MG63 (cell line): ENCODE measurements around the gene HAGHL. TPM values are rescaled to one million over a fixed set of nuclear protein-coding genes. Genes with fewer than 3 reads are reported as not detected.
A peak's percentile ranks its signal among the peaks of the same experiment; 100 is the strongest.

Experiments used
- DNase-seq: peaks from one replicate; pipeline ENCODE4 v3.0.0-alpha.2; 2020
- H3K27me3 ChIP-seq: fragments of 250-450 bp; sonication (Bioruptor Pico); 2 replicates; pipeline ENCODE4 v1.5.1; 2020; ENCODE audit warnings: mild to moderate bottlenecking, moderate library complexity
- H3K36me3 ChIP-seq: fragments of 250-450 bp; sonication (Bioruptor Pico); 2 replicates; pipeline ENCODE4 v1.5.1; 2020; ENCODE audit warnings: mild to moderate bottlenecking, moderate library complexity
- H3K4me3 ChIP-seq: fragments of 250-450 bp; sonication (Bioruptor Pico); 2 replicates; pipeline ENCODE4 v1.5.1; 2020; ENCODE audit warnings: mild to moderate bottlenecking, moderate library complexity
- H3K9me3 ChIP-seq: fragments of 250-450 bp; sonication (Bioruptor Pico); 2 replicates; pipeline ENCODE4 v1.5.1; 2020; ENCODE audit warnings: mild to moderate bottlenecking, moderate library complexity
- total RNA-seq: library from RNA; depleted of rRNA; stranded (reverse); fragments of >200 nt; shearing (Covaris generic); gene quantifications from 2 replicates; pipeline ENCODE4 v1.2.3, GENCODE V29; 2014; ENCODE audit warnings: low replicate concordance

Gene HAGHL
- total RNA-seq, 1 experiment from 2014 or later = 9.4 TPM

DNA sequence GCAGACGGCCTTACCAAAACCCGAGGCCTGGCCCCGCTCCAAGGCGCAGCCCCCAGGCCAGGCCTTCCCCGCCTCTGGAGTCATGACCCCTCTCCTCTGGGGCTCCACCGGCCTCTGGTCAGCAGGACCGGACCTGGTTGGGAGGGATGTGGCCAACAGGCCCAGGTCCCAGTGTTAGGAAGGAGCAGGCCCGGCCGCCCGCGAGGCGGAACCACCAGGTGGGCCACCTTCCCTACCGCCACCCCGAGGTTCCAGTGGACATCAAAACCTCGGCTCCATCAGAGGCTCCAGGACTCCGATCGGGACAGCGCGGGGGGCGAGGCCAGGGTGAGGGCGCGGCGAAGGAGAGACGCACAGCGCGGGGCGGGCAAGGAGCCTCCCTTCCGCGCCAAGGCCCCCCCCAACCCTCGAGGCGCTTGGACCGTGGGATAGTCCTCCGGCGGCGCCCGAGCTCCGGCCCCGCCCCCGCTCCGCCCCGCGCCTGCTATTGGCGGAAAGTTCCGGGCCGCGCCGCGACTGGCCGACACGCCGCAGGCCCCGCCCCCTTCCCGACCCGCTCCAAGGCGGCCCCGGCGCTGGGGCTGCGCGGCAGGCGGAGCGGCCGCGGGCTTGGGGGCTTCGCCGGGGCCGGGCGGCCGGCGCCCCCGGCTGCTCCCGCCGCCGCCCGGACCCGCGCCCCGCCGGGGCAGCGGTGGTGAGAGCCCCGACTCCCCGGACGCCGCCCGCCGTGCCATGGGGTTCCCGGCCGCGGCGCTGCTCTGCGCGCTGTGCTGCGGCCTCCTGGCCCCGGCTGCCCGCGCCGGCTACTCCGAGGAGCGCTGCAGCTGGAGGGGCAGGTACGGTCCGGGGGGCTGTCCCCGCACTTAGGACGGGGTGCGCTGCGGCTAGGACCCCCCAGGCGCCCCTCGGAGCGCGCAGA, 12.1 kb upstream of the HAGHL start, which contains the start of gene METRN:
METRN (plus strand) TSS at position 561 of the 919 bp plus-strand sequence; CDS start at position 733, 172 bp downstream.
- Histone ChIP-seq H3K27me3 (peaks cover 16% of the 10 kb centered on the region), H3K4me3 (peak within 1 kb of the TSS; percentile 48), H3K36me3 (no peaks in the 10 kb centered on the region), H3K9me3 (no peaks in the 10 kb centered on the region)
- DNase-seq = peak; percentile 92

DNA sequence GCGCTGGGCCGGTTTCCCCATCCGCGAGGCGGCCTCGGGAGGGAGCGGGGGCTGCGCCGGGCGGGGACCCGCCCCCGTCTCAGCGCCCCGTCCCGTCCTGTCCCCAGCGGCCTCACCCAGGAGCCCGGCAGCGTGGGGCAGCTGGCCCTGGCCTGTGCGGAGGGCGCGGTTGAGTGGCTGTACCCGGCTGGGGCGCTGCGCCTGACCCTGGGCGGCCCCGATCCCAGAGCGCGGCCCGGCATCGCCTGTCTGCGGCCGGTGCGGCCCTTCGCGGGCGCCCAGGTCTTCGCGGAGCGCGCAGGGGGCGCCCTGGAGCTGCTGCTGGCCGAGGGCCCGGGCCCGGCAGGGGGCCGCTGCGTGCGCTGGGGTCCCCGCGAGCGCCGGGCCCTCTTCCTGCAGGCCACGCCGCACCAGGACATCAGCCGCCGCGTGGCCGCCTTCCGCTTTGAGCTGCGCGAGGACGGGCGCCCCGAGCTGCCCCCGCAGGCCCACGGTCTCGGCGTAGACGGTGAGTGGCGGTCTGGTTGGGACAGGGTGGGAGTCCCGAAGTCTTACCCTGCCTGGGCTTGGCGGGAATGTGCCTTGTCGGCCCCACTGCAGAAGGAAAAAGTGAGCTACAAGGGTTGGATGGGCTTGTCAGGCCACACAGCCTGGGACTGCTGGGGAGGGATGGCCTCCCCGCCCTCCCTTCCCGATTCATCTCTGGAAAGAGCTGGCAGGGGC, 11.3 kb upstream of the HAGHL start:
- Histone ChIP-seq H3K4me3 (peak overlapping the region; percentile 48), H3K36me3 (no peaks in the 10 kb centered on the region), H3K27me3 (peaks cover 7% of the 10 kb centered on the region), H3K9me3 (no peaks in the 10 kb centered on the region)
- no peak for DNase-seq

DNA sequence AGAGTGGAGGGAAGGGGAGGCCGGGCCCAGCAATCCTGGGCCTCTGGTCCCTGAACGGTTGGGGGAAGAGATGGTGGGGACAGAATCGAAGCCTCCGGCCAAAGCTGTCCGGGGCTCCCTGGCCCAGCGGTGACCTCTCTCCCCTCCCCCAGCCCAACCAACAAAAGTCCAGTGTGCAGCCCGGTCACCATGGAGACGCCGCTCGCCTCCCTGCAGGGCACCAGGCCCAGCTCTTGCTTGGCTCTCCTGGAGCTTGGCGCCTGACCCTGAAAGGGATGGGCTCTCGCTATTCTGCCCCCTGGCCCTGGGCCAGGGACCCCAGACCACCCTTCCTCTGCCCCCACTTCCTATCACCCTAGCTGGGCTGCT, 10.7 kb upstream of the HAGHL start:
- no peaks in the 10 kb centered on the region for H3K36me3 ChIP-seq
- DNase-seq = peak; percentile 55

DNA sequence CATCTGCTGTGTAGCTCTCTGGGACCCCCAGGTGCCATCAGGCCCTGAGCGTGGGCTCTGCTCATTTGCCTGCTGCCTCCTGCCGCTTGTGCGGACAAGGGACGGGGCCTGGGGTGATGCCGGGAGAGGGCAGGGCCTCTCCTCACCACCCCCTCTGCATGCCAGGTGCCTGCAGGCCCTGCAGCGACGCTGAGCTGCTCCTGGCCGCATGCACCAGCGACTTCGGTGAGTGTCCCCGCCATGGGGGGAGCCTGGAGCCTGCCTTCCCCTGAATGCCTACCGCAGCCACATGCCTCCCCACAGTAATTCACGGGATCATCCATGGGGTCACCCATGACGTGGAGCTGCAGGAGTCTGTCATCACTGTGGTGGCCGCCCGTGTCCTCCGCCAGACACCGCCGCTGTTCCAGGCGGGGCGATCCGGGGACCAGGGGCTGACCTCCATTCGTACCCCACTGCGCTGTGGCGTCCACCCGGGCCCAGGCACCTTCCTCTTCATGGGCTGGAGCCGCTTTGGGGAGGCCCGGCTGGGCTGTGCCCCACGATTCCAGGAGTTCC, 10.1 kb upstream of the HAGHL start:
- no peak overlapping the region for H3K4me3 ChIP-seq
- no peaks in the 10 kb centered on the region; the same call in 1 of the 2 replicates for H3K36me3 ChIP-seq
- H3K27me3 ChIP-seq = no peaks in the 10 kb centered on the region
- no peak for DNase-seq
- H3K9me3 ChIP-seq = no peaks in the 10 kb centered on the region

More for the DNA sequence above, 10.7 kb upstream of the HAGHL start:
- peaks cover 3% of the 10 kb centered on the region for H3K27me3 ChIP-seq
- H3K9me3 ChIP-seq = no peaks in the 10 kb centered on the region
- peak overlapping the region; percentile 19 for H3K4me3 ChIP-seq

DNA sequence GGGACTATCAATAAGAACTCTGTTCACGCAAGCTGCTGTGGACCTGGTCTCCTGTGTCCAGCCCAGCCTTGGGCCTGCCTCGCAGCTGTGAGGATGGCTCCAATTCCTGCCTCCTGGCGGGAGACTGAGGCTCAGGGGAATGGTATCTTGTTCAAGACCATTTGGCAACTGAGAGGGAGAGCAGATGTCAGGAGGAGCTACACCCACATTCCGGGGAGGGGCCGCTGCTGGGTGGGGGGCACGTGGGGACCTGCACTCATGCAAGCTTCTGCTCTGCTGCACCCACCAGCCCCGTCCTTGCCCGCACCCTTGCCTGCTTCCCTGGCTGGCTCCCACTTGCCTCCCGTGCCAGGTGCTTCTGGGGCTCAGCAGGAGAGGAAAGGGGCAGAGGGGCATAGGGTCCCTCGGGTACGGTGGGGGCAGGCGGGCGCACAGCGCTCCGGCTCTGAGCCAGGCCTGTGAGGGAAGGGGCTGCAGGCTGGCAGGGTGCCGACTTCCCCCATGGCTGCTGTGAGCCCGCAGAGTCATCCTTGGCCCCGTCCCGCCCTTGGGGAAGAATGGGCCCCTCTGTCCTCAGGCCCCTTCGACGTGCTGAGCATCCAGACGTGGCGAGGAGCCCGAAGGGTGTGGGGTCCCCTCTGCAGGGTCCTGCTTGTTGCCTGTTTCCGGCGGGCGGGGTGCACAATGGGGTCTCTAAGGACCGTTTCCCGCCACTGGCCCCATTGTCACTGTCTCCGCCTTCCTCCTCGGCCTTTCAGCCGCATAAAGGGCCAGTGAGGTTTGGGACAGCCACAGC, 9.3 kb upstream of the HAGHL start:
- Histone ChIP-seq H3K27me3 (no peaks in the 10 kb centered on the region), H3K9me3 (no peaks in the 10 kb centered on the region), H3K36me3 (peaks cover under 1% of the 10 kb centered on the region; the same call in 1 of the 2 replicates), H3K4me3 (no peak overlapping the region)
- no peak for DNase-seq

DNA sequence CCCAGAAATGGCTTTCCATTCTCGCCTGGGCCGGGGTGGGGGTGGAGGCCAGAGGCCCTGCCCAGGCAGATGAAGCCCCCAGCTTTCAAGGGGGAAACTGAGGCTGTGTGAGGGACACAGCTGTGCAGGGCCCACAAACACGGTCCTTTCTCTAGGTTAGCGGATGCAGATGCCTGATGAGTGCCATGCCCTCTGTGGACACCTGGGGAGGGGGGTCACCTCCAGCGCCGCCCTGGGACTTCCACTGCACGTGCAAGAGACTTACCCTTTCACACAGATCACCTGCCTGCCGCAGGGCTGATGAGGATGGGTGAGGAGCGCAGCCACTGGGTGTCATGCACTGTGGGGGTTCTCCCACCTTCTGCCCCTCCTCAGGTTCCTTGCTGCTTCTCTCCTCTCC, 8.5 kb upstream of the HAGHL start:
- Histone ChIP-seq H3K27me3 (no peaks in the 10 kb centered on the region), H3K9me3 (no peaks in the 10 kb centered on the region), H3K4me3 (no peak overlapping the region), H3K36me3 (peaks cover 4% of the 10 kb centered on the region; the same call in 1 of the 2 replicates)
- no peak for DNase-seq

DNA sequence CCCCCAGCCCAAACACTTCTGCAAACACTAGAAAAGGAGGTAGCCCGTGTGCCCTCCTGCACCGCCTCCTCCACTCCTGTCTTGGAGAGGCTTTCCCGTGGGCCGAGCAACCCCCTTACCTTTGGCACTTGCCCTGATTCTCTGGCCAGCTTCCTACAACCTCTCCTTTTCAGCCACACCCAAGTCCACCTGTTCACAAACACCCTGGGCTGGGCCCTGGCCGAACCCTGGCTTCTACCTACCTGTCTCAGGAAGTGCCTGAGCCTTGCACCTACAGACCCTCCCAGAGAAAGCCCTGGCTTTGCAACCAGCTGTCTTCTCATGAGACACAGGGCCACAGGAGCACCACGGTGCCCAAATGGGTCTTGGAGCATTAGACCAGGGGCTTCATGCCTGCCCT, 8.0 kb upstream of the HAGHL start:
- Histone ChIP-seq H3K27me3 (no peaks in the 10 kb centered on the region), H3K4me3 (no peak overlapping the region), H3K9me3 (no peaks in the 10 kb centered on the region), H3K36me3 (peaks cover 4% of the 10 kb centered on the region; the same call in 1 of the 2 replicates)
- DNase-seq = no peak

DNA sequence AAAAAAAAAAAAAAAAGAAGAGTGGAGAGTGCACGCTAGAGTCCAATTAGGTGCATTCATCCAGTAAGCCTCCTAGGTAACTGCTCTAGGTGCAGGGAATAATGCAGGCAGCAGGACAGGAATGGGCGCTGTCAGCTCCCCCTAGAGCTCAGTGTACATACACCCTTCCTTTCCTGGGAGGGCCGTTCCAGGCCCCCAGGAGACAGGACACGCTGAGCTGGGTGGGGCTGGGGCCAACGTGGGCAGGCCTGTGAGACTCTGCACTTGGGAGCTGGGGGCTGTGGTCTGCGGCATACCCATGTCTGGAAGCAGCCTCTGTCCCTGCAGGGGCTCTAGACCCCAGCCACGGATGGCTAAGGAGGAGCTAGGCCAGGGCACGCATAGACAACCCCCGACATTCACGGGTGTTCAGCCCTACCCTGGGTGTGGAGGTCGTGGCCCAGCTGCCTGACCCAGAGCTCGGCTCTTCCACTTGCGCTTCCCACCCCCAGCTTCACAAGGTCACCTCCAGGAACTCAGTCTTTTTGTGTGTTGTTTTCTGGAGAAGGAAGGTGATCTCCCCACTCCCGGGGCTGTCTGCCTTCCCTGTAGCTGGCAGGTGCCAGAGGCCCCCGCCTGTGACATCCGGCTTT, 7.0 kb upstream of the HAGHL start:
- Histone ChIP-seq H3K4me3 (peak overlapping the region; percentile 99), H3K27me3 (no peaks in the 10 kb centered on the region), H3K9me3 (no peaks in the 10 kb centered on the region), H3K36me3 (peaks cover 4% of the 10 kb centered on the region; the same call in 1 of the 2 replicates)
- peak; percentile 43 for DNase-seq

DNA sequence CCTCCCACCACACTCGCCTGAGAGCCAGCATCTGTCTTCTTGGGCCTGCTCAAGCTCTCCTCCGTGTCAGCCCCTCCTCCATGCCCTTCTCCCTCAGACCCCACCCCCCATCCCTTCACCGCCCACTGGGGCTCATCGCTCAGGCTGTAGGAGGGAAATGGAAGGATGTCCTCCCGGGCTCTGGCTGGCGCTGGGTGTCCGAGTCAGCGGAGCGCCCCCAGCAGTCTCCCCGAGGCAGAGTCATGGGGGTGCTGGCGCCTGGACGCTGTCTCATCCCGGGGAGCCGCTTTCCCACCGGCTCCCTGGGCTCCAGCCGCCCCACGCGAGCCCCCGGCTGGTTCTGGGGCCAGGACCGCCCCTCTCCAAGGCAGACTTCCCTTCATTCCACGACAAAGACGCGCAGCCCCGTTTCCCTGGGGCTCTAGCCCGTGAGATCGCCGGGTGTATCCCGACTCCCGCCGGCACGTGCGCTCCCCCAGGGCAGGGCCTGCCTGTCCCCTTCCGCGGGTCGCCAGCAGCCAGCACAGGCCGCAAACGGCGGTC, 6.4 kb upstream of the HAGHL start:
- H3K27me3 ChIP-seq = no peaks in the 10 kb centered on the region
- H3K4me3 ChIP-seq = peak overlapping the region; percentile 99
- peaks cover 4% of the 10 kb centered on the region; the same call in 1 of the 2 replicates for H3K36me3 ChIP-seq
- DNase-seq = peak; percentile 72
- H3K9me3 ChIP-seq = no peaks in the 10 kb centered on the region

DNA sequence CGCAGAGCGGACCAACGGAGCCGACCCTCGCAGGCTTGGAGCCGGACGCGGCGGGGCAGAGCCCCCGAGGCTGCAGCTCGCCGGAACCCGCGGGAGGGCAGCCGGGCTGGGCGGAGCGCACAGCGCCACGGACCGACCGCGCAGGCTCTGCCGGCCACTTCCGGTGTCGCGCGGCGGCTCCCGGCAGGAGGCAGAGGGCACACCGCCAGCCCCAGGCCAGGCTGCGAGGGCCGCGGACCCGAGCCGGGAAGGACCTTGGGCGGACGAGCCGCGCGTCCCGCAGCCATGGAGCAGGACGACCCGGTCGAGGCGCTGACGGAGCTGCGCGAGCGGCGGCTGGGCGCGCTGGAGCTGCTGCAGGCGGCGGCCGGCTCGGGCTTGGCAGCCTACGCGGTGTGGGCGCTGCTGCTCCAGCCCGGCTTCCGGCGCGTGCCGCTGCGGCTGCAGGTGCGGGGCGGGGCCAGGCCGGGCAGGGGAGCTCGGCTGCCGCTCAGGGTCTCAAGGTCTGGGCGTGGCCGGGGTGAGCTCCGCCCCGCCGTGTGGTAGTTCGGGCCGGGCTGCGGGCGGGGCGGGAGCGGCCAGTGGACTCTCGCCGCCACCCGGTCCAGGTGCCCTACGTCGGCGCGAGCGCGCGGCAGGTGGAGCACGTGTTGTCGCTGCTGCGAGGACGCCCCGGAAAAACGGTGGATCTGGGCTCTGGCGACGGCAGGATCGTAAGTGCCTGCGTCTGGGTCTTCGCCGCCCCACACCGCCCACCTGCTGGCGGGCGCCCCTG, 5.7 kb upstream of the HAGHL start, which contains the start of gene ANTKMT:
ANTKMT (plus strand) TSS at position 157 of the 775 bp plus-strand sequence; CDS start at position 286, 129 bp downstream.
- DNase-seq = peak; percentile 84
- no peaks in the 10 kb centered on the region; the same call in 1 of the 2 replicates for H3K27me3 ChIP-seq

DNA sequence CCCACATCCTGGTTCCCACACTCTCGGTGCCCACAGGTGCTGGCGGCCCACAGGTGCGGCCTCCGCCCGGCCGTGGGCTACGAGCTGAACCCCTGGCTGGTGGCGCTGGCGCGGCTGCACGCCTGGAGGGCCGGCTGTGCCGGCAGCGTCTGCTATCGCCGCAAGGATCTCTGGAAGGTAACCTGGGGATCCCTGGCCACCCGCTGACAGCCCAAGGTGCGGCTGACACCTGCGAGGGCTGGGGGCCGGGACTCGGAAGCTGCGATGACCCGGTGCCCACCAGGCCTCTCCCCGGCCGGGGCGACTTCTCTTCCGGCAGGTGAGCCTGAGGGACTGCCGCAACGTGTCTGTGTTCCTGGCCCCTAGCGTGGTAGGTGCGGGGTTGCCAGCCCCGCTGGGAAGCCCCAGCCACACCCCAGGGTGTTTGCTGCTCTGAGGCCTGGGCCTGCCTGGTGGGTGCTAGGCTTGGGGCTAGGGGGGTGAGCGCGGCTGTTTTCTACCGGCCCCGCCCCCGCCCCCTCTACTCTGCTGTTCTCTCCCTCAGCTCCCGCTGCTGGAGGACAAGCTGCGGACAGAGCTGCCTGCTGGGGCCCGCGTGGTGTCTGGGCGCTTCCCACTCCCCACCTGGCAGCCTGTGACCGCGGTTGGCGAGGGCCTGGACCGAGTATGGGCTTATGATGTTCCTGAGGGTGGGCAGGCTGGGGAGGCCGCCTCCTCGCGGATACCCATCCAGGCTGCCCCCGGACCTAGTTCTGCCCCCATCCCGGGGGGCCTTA, 5.0 kb upstream of the HAGHL start:
- Histone ChIP-seq H3K4me3 (peak overlapping the region; percentile 99), H3K36me3 (peaks cover 4% of the 10 kb centered on the region; the same call in 1 of the 2 replicates), H3K27me3 (peaks cover 2% of the 10 kb centered on the region; the same call in 1 of the 2 replicates), H3K9me3 (no peaks in the 10 kb centered on the region)
- no peak for DNase-seq

More for the DNA sequence above, 5.7 kb upstream of the HAGHL start, which contains the start of gene ANTKMT:
- Histone ChIP-seq H3K36me3 (peaks cover 4% of the 10 kb centered on the region; the same call in 1 of the 2 replicates), H3K9me3 (no peaks in the 10 kb centered on the region), H3K4me3 (peak within 1 kb of the TSS; percentile 99)

DNA sequence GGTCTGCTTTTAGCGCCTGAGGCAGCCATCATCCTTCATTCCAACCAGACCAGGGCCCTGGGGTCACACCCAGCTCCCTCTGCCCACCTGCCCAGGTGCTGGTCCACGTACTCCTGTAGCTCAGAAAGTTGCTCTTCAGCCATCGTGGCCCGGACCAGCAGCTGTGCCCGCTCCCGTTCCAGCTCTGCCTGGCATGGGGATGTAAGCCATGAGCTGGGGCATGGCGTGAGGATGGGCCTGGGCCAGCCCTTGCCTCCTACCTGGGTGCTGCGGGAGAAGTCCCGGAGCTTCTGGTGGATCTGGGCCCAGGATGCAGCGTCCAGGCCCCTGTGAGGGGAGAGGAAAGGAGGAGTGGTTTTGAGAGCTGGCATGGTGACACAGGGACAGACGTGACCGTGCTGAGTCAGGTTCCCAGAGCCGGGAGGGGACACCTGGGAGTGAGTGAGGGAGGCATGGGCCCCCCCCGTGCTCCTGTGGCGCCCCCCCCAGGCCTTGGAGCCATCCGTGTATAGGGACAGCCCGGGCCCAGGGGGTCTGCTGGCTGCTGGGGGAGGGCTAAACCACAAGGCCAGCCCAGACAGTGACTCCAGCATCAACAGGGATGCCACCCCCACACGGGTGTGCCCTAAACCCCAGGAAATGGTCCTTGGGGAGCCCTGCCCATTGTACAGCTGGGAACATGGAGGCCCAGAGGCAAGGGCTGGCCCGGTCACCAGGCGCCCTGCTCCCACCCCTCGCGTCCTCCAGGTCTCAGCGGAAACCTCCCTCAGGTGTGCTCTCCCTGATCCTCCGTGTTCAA, 3.9 kb upstream of the HAGHL start:
- Histone ChIP-seq H3K9me3 (no peaks in the 10 kb centered on the region), H3K36me3 (peaks cover 4% of the 10 kb centered on the region; the same call in 1 of the 2 replicates), H3K4me3 (no peak overlapping the region), H3K27me3 (peaks cover 2% of the 10 kb centered on the region; the same call in 1 of the 2 replicates)
- no peak for DNase-seq

DNA sequence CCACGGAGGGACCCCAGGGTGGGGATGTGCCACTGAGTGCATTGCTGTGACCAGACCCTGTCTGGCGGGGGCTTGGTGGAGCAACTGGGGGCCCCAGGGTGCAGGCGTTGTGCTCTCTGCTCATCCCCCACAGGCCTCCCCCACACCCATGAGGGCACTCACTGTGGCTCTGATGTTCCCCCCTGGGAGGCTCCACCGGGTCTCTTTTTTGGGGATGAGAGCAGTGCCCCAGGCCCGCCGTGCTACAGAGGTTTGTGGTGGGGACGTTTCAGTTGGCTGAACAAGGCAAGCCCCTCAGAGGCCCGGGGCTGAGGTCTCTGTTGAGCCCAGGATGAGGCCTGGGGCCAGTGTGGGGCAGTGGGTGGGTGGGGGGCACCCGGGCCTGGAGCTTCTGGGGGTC, 3.2 kb upstream of the HAGHL start:
- H3K27me3 ChIP-seq = peaks cover 2% of the 10 kb centered on the region; the same call in 1 of the 2 replicates
- peaks cover 4% of the 10 kb centered on the region; the same call in 1 of the 2 replicates for H3K36me3 ChIP-seq
- H3K4me3 ChIP-seq = no peak overlapping the region
- H3K9me3 ChIP-seq = no peaks in the 10 kb centered on the region
- DNase-seq = no peak
